Ovary (tissue), 3 donors: ENCODE results near the gene IL15RA.

Source experiments
- POLR2A ChIP-seq: fragments of 450-650 bp; IDR thresholded peaks from one replicate; pipeline ENCODE4 v1.6.1; 2017; ENCODE audit warnings: antibody characterized with exemption, mild to moderate bottlenecking, moderate library complexity
- TF ChIP-seq, protein P1 (sequence below), 3 donors: fragments of 450-650 bp in 2 of 3; fragments of 200-600 bp in 1 of 3; IDR thresholded peaks; one replicate each; pipeline versions ENCODE4 v1.5.1 to v1.8.0; 2016 to 2022; ENCODE audit warnings: antibody characterized with exemption in 3 of 3, mild to moderate bottlenecking in 1 of 3
- donor health status: DM: no; HTN: no; CAD: no.

- TF ChIP-seq, protein P1, sequence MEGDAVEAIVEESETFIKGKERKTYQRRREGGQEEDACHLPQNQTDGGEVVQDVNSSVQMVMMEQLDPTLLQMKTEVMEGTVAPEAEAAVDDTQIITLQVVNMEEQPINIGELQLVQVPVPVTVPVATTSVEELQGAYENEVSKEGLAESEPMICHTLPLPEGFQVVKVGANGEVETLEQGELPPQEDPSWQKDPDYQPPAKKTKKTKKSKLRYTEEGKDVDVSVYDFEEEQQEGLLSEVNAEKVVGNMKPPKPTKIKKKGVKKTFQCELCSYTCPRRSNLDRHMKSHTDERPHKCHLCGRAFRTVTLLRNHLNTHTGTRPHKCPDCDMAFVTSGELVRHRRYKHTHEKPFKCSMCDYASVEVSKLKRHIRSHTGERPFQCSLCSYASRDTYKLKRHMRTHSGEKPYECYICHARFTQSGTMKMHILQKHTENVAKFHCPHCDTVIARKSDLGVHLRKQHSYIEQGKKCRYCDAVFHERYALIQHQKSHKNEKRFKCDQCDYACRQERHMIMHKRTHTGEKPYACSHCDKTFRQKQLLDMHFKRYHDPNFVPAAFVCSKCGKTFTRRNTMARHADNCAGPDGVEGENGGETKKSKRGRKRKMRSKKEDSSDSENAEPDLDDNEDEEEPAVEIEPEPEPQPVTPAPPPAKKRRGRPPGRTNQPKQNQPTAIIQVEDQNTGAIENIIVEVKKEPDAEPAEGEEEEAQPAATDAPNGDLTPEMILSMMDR (IDR thresholded peaks at IDR 0.05): no peak
- no peak for TF ChIP-seq POLR2A
Observed at GRCh38 chr10:5981529-5981928, 4.2 kb upstream of the IL15RA start.
